HepG2 (cell line): ENCODE results near the gene PRMT7. TPM values are rescaled to one million over a fixed set of nuclear protein-coding genes. Genes with fewer than 3 reads are reported as not detected.
A peak's percentile ranks its signal among the peaks of the same experiment; 100 is the strongest.

Experiments used
- ASH2L ChIP-seq: fragments of 300-600, 200-600 bp; sonication (generic); IDR thresholded peaks from 2 replicates; pipeline ENCODE4 v1.7.0; 2017; ENCODE audit warnings: low read depth, mild to moderate bottlenecking, moderate library complexity, mixed read lengths, low read length; ENCODE audit not compliant: insufficient read length
- CBX5 ChIP-seq: sonication (generic); formaldehyde crosslinking; IDR thresholded peaks from 2 replicates; pipeline ENCODE4 v1.4.0; 2020; ENCODE audit warnings: missing genetic modification reagents, borderline replicate concordance
- CEBPZ ChIP-seq: IDR thresholded peaks from 2 replicates; pipeline ENCODE4 v1.6.1; 2012; ENCODE audit warnings: low read length, improper control_type of control experiment
- CREM ChIP-seq, 2 experiments: sonication (generic) in 1 of 2; formaldehyde crosslinking in 1 of 2; IDR thresholded peaks; 2 replicates each; pipeline versions ENCODE4 v1.4.0 to v1.6.1; 2016 to 2020; ENCODE audit warnings: antibody characterized with exemption in 1 of 2, mild to moderate bottlenecking in 1 of 2, missing genetic modification reagents in 1 of 2
- DNMT3B ChIP-seq: conservative IDR thresholded peaks from 2 replicates; pipeline ENCODE4 v1.6.1; 2016; ENCODE audit warnings: missing biosample characterization, control low read depth
- FOXP4 ChIP-seq: sonication (generic); formaldehyde crosslinking; IDR thresholded peaks from 2 replicates; pipeline ENCODE4 v1.4.0; 2020; ENCODE audit warnings: missing genetic modification reagents
- GABPA ChIP-seq, 2 experiments: IDR thresholded peaks; 2 replicates each; pipeline ENCODE4 v1.6.1; 2011 to 2016; ENCODE audit warnings: low read depth in 2 of 2, low read length in 1 of 2, missing biosample characterization in 1 of 2, missing genetic modification characterization in 1 of 2
- HMG20B ChIP-seq: conservative IDR thresholded peaks from 2 replicates; pipeline ENCODE4 v1.6.1; 2016; ENCODE audit warnings: missing genetic modification reagents, missing compliant biosample characterization
- HNF4G ChIP-seq, 2 experiments: sonication (generic) in 1 of 2; formaldehyde crosslinking in 1 of 2; IDR thresholded peaks; 2 replicates each; pipeline versions ENCODE4 v1.4.0 to v1.6.1; 2011 to 2020; ENCODE audit warnings: borderline replicate concordance in 2 of 2, low read depth in 2 of 2, mild to moderate bottlenecking in 2 of 2, low read length in 1 of 2, missing genetic modification reagents in 1 of 2, moderate library complexity in 1 of 2
- HOXA3 ChIP-seq: sonication (generic); formaldehyde crosslinking; IDR thresholded peaks from 2 replicates; pipeline ENCODE4 v1.5.0; 2020; ENCODE audit warnings: missing genetic modification reagents
- IKZF4 ChIP-seq: sonication (generic); formaldehyde crosslinking; IDR thresholded peaks from 2 replicates; pipeline ENCODE4 v1.5.1; 2020; ENCODE audit warnings: borderline replicate concordance, mild to moderate bottlenecking, low read depth, missing genetic modification reagents; ENCODE audit errors: not compliant biosample characterization
- IRF9 ChIP-seq: sonication (generic); formaldehyde crosslinking; IDR thresholded peaks from 2 replicates; pipeline ENCODE4 v1.8.0; 2022; ENCODE audit warnings: missing genetic modification reagents, mild to moderate bottlenecking, borderline replicate concordance
- KDM1A ChIP-seq: IDR thresholded peaks from 2 replicates; pipeline ENCODE4 v1.6.1; 2016; ENCODE audit warnings: missing compliant biosample characterization
- SRSF4 ChIP-seq: fragments of 200-400 bp; formaldehyde crosslinking; IDR thresholded peaks from one replicate; pipeline ENCODE4 v1.6.1; 2018; ENCODE audit warnings: mild to moderate bottlenecking, low read depth, low read length, moderate library complexity; ENCODE audit not compliant: poor library complexity, severe bottlenecking
- SUZ12 ChIP-seq: fragments of 150-350 bp; IDR thresholded peaks from 2 replicates; pipeline ENCODE4 v1.6.1; 2014; ENCODE audit warnings: low read depth, low read length
- ZNF224 ChIP-seq: sonication (generic); formaldehyde crosslinking; IDR thresholded peaks from 2 replicates; pipeline ENCODE4 v1.5.0; 2020; ENCODE audit warnings: mild to moderate bottlenecking, missing genetic modification reagents
- ZNF607 ChIP-seq: sonication (generic); formaldehyde crosslinking; IDR thresholded peaks from 2 replicates; pipeline ENCODE4 v1.5.1; 2020; ENCODE audit warnings: missing genetic modification reagents, mild to moderate bottlenecking, borderline replicate concordance
- ZNF678 ChIP-seq: sonication (generic); formaldehyde crosslinking; IDR thresholded peaks from 2 replicates; pipeline ENCODE4 v1.4.0; 2020; ENCODE audit warnings: mild to moderate bottlenecking, missing genetic modification reagents
- ZNF7 ChIP-seq: IDR thresholded peaks from 2 replicates; pipeline ENCODE4 v1.6.1; 2016; ENCODE audit warnings: missing biosample characterization, missing genetic modification reagents
- ZNF788 ChIP-seq: sonication (generic); formaldehyde crosslinking; IDR thresholded peaks from 2 replicates; pipeline ENCODE4 v1.5.0; 2020; ENCODE audit warnings: mild to moderate bottlenecking, missing genetic modification reagents, borderline replicate concordance
- ZNF839 ChIP-seq: sonication (generic); formaldehyde crosslinking; IDR thresholded peaks from 2 replicates; pipeline ENCODE4 v1.4.0; 2020; ENCODE audit warnings: missing genetic modification reagents, mild to moderate bottlenecking, borderline replicate concordance
- polyA plus RNA-seq, 8 experiments: library from polyadenylated mRNA; depleted of rRNA in 3 of 8; stranded (reverse) in 7 of 8; unstranded in 1 of 8; fragments of >200 nt; fragmentation: Illumina TruSeq in 4 of 8; extraction: Trizol in 4 of 8; gene quantifications; 2 replicates each; pipeline versions ENCODE4 v1.2.1 to v1.2.3, GENCODE V29; 2011 to 2016; ENCODE audit warnings: low read depth in 4 of 8, missing spikeins in 1 of 8, mixed read lengths in 1 of 8; ENCODE audit not compliant: insufficient read depth in 1 of 8
- total RNA-seq, 5 experiments: library from RNA; depleted of rRNA; stranded (reverse); fragments of >200 nt; fragmentation: Illumina TruSeq; extraction: Trizol; gene quantifications; 2 replicates each; pipeline ENCODE4 v1.2.3, GENCODE V29; 2016; ENCODE audit warnings: low read depth in 1 of 5

The PRMT7 gene
- total and polyA plus RNA-seq, 2 of the 13 experiments (the other 11 are each of a cell fraction or from before 2014, with no cell fraction given), result 47.5 to 55.0 TPM

- no peak for TF ChIP-seq GABPA (IDR thresholded peaks at IDR 0.05; ENCODE audit: low read depth, low read length)
- 0 out of 2 replicates have a peak, but pooled peaks have one; percentile 26 for TF ChIP-seq GABPA (CRISPR knock-in tag; IDR thresholded peaks at IDR 0.05; ENCODE audit: low read depth)
- TF ChIP-seq IRF9 (CRISPR knock-in tag), result no peak
- peak; percentile 76; the same call in 1 of the 2 replicates for TF ChIP-seq CBX5 (CRISPR knock-in tag)
- peak; percentile 93 for TF ChIP-seq ASH2L
- peak; percentile 63; the same call in 1 of the 2 replicates for TF ChIP-seq ZNF607 (CRISPR knock-in tag)
- peak; percentile 93 for TF ChIP-seq FOXP4
- no peak for TF ChIP-seq ZNF7 (CRISPR knock-in tag)
- no peak for TF ChIP-seq SUZ12
- TF ChIP-seq ZNF224 (CRISPR knock-in tag), result no peak
- no peak for TF ChIP-seq SRSF4
- no peak for TF ChIP-seq CEBPZ
- TF ChIP-seq HNF4G (IDR thresholded peaks at IDR 0.05; ENCODE audit: borderline replicate concordance, low read depth, low read length), result peak; percentile 84
- TF ChIP-seq HNF4G (CRISPR knock-in tag; IDR thresholded peaks at IDR 0.05; ENCODE audit: borderline replicate concordance, low read depth), result peak; percentile 77; the same call in 1 of the 2 replicates
- no peak; the same call in 1 of the 2 replicates for TF ChIP-seq ZNF678 (CRISPR knock-in tag)
- no peak for TF ChIP-seq IKZF4 (CRISPR knock-in tag)
- peak; percentile 89; the same call in 1 of the 2 replicates for TF ChIP-seq ZNF788
- peak; percentile 93 for TF ChIP-seq CREM (IDR thresholded peaks at IDR 0.05)
- TF ChIP-seq CREM (CRISPR knock-in tag; IDR thresholded peaks at IDR 0.05), result no peak
- peak; percentile 86 for TF ChIP-seq HOXA3 (CRISPR knock-in tag)
- TF ChIP-seq ZNF839 (CRISPR knock-in tag), result no peak
- TF ChIP-seq DNMT3B (CRISPR knock-in tag), result peak; percentile 88; the same call in 1 of the 2 replicates
- TF ChIP-seq HMG20B, result peak; percentile 90
- TF ChIP-seq KDM1A (CRISPR knock-in tag), result peak; percentile 90
Observed at GRCh38 chr16:68281368-68282063, 29.3 kb upstream of the PRMT7 start (continued).
